ENCODE measurements around the gene MARK3.

DNA sequence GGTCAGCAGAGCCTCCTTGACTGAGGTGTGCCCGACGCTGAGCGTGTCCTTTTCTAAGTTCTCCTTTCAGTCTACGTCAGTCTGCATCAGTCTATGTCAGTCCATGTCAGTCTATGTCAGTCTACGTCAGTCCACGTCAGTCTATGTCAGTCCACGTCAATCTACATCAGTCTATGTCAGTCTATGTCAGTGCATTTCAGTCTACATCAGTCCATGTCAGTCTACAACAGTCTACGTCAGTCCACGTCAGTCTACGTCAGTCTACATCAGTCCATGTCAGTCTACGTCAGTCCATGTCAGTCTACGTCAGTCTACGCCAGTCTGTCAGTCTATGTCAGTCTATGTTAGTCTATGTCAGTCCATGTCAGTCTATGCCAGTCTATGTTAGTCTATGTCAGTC lies 35.2 kb upstream of the MARK3 start:
- no peak for TF ChIP-seq POLR2A (IDR thresholded peaks at IDR 0.05)
- TF ChIP-seq CTCF (IDR thresholded peaks at IDR 0.05), result no peak
